Gastrocnemius medialis (tissue), 4 donors: ENCODE results near the gene UBE2QL1. TPM values are rescaled to one million over a fixed set of nuclear protein-coding genes. Genes with fewer than 3 reads are reported as not detected.

Source experiments
- ATAC-seq, 2 donors: fragments of 150-250 bp; one replicate each; pipeline ENCODE4 v1.9.1; 2016
- DNase-seq, 2 donors: peaks; one replicate each; pipeline ENCODE4 v3.0.0-alpha.2; 2019
- H3K27ac ChIP-seq, 4 donors: fragments of 200-600 bp; sonication (generic); 1 replicate in 1 of 4; 2 replicates in 3 of 4; pipeline ENCODE4 v1.5.1; 2016 to 2018; ENCODE audit warnings: mild to moderate bottlenecking in 2 of 4, moderate library complexity in 1 of 4
- H3K27me3 ChIP-seq, 3 donors: fragments of 200-600 bp; sonication (generic) in 2 of 3; 1 replicate in 1 of 3; 2 replicates in 2 of 3; pipeline versions ENCODE4 v1.5.1 to v1.6.0; 2016 to 2019; ENCODE audit warnings: mild to moderate bottlenecking in 1 of 3, moderate library complexity in 1 of 3
- H3K36me3 ChIP-seq, 2 donors: fragments of 200-600 bp; sonication (generic) in 1 of 2; one replicate each; pipeline ENCODE4 v1.5.1; 2017 to 2018
- H3K4me1 ChIP-seq, 2 donors: fragments of 200-600 bp; sonication (generic) in 1 of 2; one replicate each; pipeline ENCODE4 v1.5.1; 2016 to 2017; ENCODE audit warnings: mild to moderate bottlenecking in 2 of 2
- H3K4me3 ChIP-seq, 4 donors: fragments of 200-600 bp; sonication (generic) in 3 of 4; 1 replicate in 1 of 4; 2 replicates in 3 of 4; pipeline ENCODE4 v1.5.1; 2016 to 2019; ENCODE audit warnings: mild to moderate bottlenecking in 2 of 4
- H3K9me3 ChIP-seq, 3 donors: fragments of 200-600 bp; sonication (generic) in 2 of 3; 1 replicate in 1 of 3; 2 replicates in 2 of 3; pipeline ENCODE4 v1.5.1; 2016 to 2019
- CTCF ChIP-seq, 5 experiments: fragments of 450-650 bp in 3 of 5; fragments of 200-600 bp in 2 of 5; sonication (generic) in 2 of 5; IDR thresholded peaks in 4 of 5; conservative IDR thresholded peaks in 1 of 5; 1 replicate in 4 of 5; 2 replicates in 1 of 5; pipeline ENCODE4 v1.5.1; 2016 to 2019; ENCODE audit warnings: antibody characterized with exemption in 5 of 5, mild to moderate bottlenecking in 3 of 5, moderate library complexity in 3 of 5
- POLR2A ChIP-seq, 2 donors: fragments of 450-650 bp; IDR thresholded peaks; one replicate each; pipeline ENCODE4 v1.6.1; 2017; ENCODE audit warnings: antibody characterized with exemption in 2 of 2, mild to moderate bottlenecking in 2 of 2, moderate library complexity in 2 of 2
- in situ Hi-C, 4 donors: fragments of 200-750 bp; cut with MboI; loops; one replicate each; pipeline versions ENCODE4 v1.15.0 to v1.8.0; 2017; ENCODE audit warnings: low sequenced_read_pairs in 4 of 4
- intact Hi-C: fragments of 100-400 bp; cut with DNase I; formaldehyde crosslinking; loops from one replicate; pipeline ENCODE4 v1.15.1; 2023; ENCODE audit warnings: low total_unique reads
- total RNA-seq, 4 donors: library from RNA; depleted of rRNA; stranded (reverse); fragments of >200 nt; gene quantifications; one replicate each; pipeline versions ENCODE4 v1.1.0 to v1.2.3, GENCODE V29; 2016

UBE2QL1 gene
- total RNA-seq, 4 donors from 2014 or later: 48.8 to 150 (median 67.0) TPM

GRCh38 chr5:6496636-6497035, 48.0 kb downstream of the UBE2QL1 start:
- DNase-seq (no peak), ATAC-seq (no peak)
- no peak for TF ChIP-seq POLR2A (IDR thresholded peaks at IDR 0.05)
- TF ChIP-seq CTCF (IDR thresholded peaks at IDR 0.05 in 4 of 5, conservative IDR thresholded peaks at IDR 0.05 in 1 of 5): no peak
- intact Hi-C loops (no loop called here), in situ Hi-C loops (no loop called here)
- Histone ChIP-seq H3K36me3 (peaks cover 0 to 10% of the 10 kb centered on the region in 2 donors), H3K9me3 (no peaks in the 10 kb centered on the region), H3K27ac (no peak overlapping the region), H3K4me3 (no peak overlapping the region), H3K4me1 (peaks cover 0 to 12% of the 10 kb centered on the region in 2 donors), H3K27me3 (no peaks in the 10 kb centered on the region)

GRCh38 chr5:6497262-6497661, 48.6 kb downstream of the UBE2QL1 start:
- in situ Hi-C loops (no loop called here), intact Hi-C loops (no loop called here)
- no peak for DNase-seq
- H3K4me1 ChIP-seq: peaks cover 0 to 7% of the 10 kb centered on the region in 2 donors
- no peaks in the 10 kb centered on the region for H3K9me3 ChIP-seq
- H3K27ac ChIP-seq: no peak overlapping the region
- TF ChIP-seq POLR2A (IDR thresholded peaks at IDR 0.05) (no peak), CTCF (IDR thresholded peaks at IDR 0.05 in 4 of 5, conservative IDR thresholded peaks at IDR 0.05 in 1 of 5) (no peak)
- ATAC-seq: no peak
- no peak overlapping the region for H3K4me3 ChIP-seq
- no peaks in the 10 kb centered on the region for H3K27me3 ChIP-seq
- H3K36me3 ChIP-seq: peaks cover 0 to 4% of the 10 kb centered on the region in 2 donors

GRCh38 chr5:6498968-6499367, 50.3 kb downstream of the UBE2QL1 start:
- TF ChIP-seq POLR2A (IDR thresholded peaks at IDR 0.05): no peak
- no peak for TF ChIP-seq CTCF (IDR thresholded peaks at IDR 0.05 in 4 of 5, conservative IDR thresholded peaks at IDR 0.05 in 1 of 5)
- in situ Hi-C loops: no loop called here
- Histone ChIP-seq H3K4me3 (no peak overlapping the region), H3K27me3 (no peaks in the 10 kb centered on the region), H3K36me3 (no peaks in the 10 kb centered on the region), H3K4me1 (no peaks in the 10 kb centered on the region), H3K27ac (no peak overlapping the region), H3K9me3 (no peaks in the 10 kb centered on the region)
- ATAC-seq (no peak), DNase-seq (no peak)
- intact Hi-C loops: no loop called here

GRCh38 chr5:6501701-6502100, 53.0 kb downstream of the UBE2QL1 start:
- in situ Hi-C loops: no loop called here
- DNase-seq (no peak), ATAC-seq (no peak)
- Histone ChIP-seq H3K9me3 (no peaks in the 10 kb centered on the region), H3K4me1 (no peaks in the 10 kb centered on the region), H3K4me3 (no peak overlapping the region), H3K36me3 (no peaks in the 10 kb centered on the region), H3K27ac (no peak overlapping the region), H3K27me3 (no peaks in the 10 kb centered on the region)
- no peak for TF ChIP-seq POLR2A (IDR thresholded peaks at IDR 0.05)
- TF ChIP-seq CTCF (IDR thresholded peaks at IDR 0.05 in 4 of 5, conservative IDR thresholded peaks at IDR 0.05 in 1 of 5): no peak
- intact Hi-C loops: no loop called here

GRCh38 chr5:6502421-6502820, 53.8 kb downstream of the UBE2QL1 start:
- Histone ChIP-seq H3K4me3 (no peak overlapping the region), H3K27ac (no peak overlapping the region), H3K9me3 (no peaks in the 10 kb centered on the region), H3K36me3 (no peaks in the 10 kb centered on the region), H3K27me3 (no peaks in the 10 kb centered on the region), H3K4me1 (no peaks in the 10 kb centered on the region)
- TF ChIP-seq POLR2A (IDR thresholded peaks at IDR 0.05) (no peak), CTCF (IDR thresholded peaks at IDR 0.05 in 4 of 5, conservative IDR thresholded peaks at IDR 0.05 in 1 of 5) (no peak)
- in situ Hi-C loops: no loop called here
- ATAC-seq (no peak), DNase-seq (no peak)
- intact Hi-C loops: no loop called here
